A673 (cell line): ENCODE measurements around the gene RNH1. TPM values are rescaled to one million over a fixed set of nuclear protein-coding genes. Genes with fewer than 3 reads are reported as not detected.

ENCODE experiments used
- BruUV-seq: library from RNA; stranded (reverse); fragments of 400-500 nt; replicated peaks from 2 replicates; lab custom pipeline; 2021; lab: Mats Ljungman, UMichigan
- CTCF ChIA-PET: fragments of 300-600 bp; sonication (Branson Sonifier 250); formaldehyde crosslinking; loops from one replicate; lab custom pipeline; 2022; ENCODE audit warnings: antibody characterized with exemption; lab: Charles Lee
- POLR2A ChIA-PET: fragments of 300-600 bp; sonication (Branson Sonifier 250); formaldehyde crosslinking; loops from one replicate; lab custom pipeline; 2022; ENCODE audit warnings: antibody characterized with exemption; ENCODE audit not compliant: low non-redundant PET; lab: Charles Lee
- DNase-seq: peaks from one replicate; pipeline ENCODE4 v3.0.0-alpha.2; 2015; ENCODE audit warnings: low spot score
- H3K27ac ChIP-seq: fragments of 200-600 bp; sonication (generic); 2 replicates; pipeline ENCODE4 v1.5.1; 2016; ENCODE audit warnings: mixed run types, low read depth, mild to moderate bottlenecking, mixed read lengths, antibody characterized with exemption, low read length; ENCODE audit not compliant: poor library complexity, severe bottlenecking
- H3K27me3 ChIP-seq: fragments of 200-600 bp; sonication (generic); replicated peaks from 2 replicates; pipeline ENCODE4 v1.6.1; 2017; ENCODE audit warnings: mixed run types, low read depth, mild to moderate bottlenecking, mixed read lengths, antibody characterized with exemption, low read length; ENCODE audit not compliant: insufficient read depth, poor library complexity
- H3K36me3 ChIP-seq: fragments of 200-600 bp; sonication (generic); 2 replicates; pipeline ENCODE4 v1.6.1; 2016; ENCODE audit warnings: mixed run types, mild to moderate bottlenecking, mixed read lengths, antibody characterized with exemption, low read length; ENCODE audit not compliant: insufficient read depth, poor library complexity, severe bottlenecking
- H3K4me1 ChIP-seq: fragments of 200-600 bp; sonication (generic); 2 replicates; pipeline ENCODE4 v1.6.1; 2017; ENCODE audit warnings: mixed run types, mild to moderate bottlenecking, mixed read lengths, antibody characterized with exemption, low read length; ENCODE audit not compliant: insufficient read depth, poor library complexity, severe bottlenecking
- H3K4me3 ChIP-seq: fragments of 200-600 bp; sonication (generic); 2 replicates; pipeline ENCODE4 v1.5.1; 2016; ENCODE audit warnings: low read depth, mixed run types, mild to moderate bottlenecking, mixed read lengths, low read length; ENCODE audit not compliant: poor library complexity, severe bottlenecking
- H3K9me3 ChIP-seq: fragments of 200-600 bp; sonication (generic); 2 replicates; pipeline ENCODE4 v1.6.1; 2016; ENCODE audit warnings: mixed run types, low read depth, mild to moderate bottlenecking, mixed read lengths, antibody characterized with exemption, low read length; ENCODE audit not compliant: poor library complexity, severe bottlenecking
- EZH2 ChIP-seq: fragments of 200-600 bp; sonication (generic); IDR thresholded peaks from 2 replicates; pipeline ENCODE4 v1.6.1; 2017; ENCODE audit warnings: borderline replicate concordance, low read depth, mild to moderate bottlenecking, mixed read lengths, antibody characterized with exemption, low read length; ENCODE audit not compliant: poor library complexity, severe bottlenecking
- intact Hi-C: fragments of 100-400 bp; cut with micrococcal nuclease; formaldehyde crosslinking; loops from one replicate; pipeline ENCODE4 v1.10.0; 2022; ENCODE audit not compliant: unreplicated experiment
- total RNA-seq: library from RNA; stranded (reverse); gene quantifications from 2 replicates; pipeline ENCODE4 v1.2.3, GENCODE V29; 2021
- TF ChIP-seq, protein P1 (sequence below): fragments of 300-800, 200-600 bp; sonication (generic); conservative IDR thresholded peaks from 2 replicates; pipeline ENCODE4 v1.5.1; 2017; ENCODE audit warnings: low read depth, mild to moderate bottlenecking, antibody characterized with exemption, low read length, moderate library complexity, mixed read lengths

RNH1 gene
- total RNA-seq, 1 experiment from 2014 or later: 95.4 TPM

GRCh38 chr11:550746-551085 is 43.7 kb upstream of the RNH1 start:
- POLR2A ChIA-PET: interaction anchor here (0.6 kb wide), 1 partner anchor 21 kb away, joined by 5 read pairs; no protein-coding TSS in a partner anchor
- TF ChIP-seq, protein P1, sequence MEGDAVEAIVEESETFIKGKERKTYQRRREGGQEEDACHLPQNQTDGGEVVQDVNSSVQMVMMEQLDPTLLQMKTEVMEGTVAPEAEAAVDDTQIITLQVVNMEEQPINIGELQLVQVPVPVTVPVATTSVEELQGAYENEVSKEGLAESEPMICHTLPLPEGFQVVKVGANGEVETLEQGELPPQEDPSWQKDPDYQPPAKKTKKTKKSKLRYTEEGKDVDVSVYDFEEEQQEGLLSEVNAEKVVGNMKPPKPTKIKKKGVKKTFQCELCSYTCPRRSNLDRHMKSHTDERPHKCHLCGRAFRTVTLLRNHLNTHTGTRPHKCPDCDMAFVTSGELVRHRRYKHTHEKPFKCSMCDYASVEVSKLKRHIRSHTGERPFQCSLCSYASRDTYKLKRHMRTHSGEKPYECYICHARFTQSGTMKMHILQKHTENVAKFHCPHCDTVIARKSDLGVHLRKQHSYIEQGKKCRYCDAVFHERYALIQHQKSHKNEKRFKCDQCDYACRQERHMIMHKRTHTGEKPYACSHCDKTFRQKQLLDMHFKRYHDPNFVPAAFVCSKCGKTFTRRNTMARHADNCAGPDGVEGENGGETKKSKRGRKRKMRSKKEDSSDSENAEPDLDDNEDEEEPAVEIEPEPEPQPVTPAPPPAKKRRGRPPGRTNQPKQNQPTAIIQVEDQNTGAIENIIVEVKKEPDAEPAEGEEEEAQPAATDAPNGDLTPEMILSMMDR: no peak
- no peak for TF ChIP-seq EZH2
- BruUV-seq: no TSS peak
- Histone ChIP-seq H3K27me3 (peaks cover 4% of the 10 kb centered on the region), H3K4me1 (peaks cover 3% of the 10 kb centered on the region), H3K4me3 (no peak overlapping the region), H3K36me3 (no peaks in the 10 kb centered on the region), H3K9me3 (no peaks in the 10 kb centered on the region), H3K27ac (no peak overlapping the region)
- intact Hi-C loops: loop anchor here (10.0 kb wide), 1 partner anchor 174 kb away; no protein-coding TSS in a partner anchor
- CTCF ChIA-PET: no interaction called here
- DNase-seq: no peak

GRCh38 chr11:550021-550745 is 43.1 kb upstream of the RNH1 start:
- no peak for DNase-seq
- H3K9me3 ChIP-seq: no peaks in the 10 kb centered on the region
- TF ChIP-seq, protein P1: no peak
- no peak for TF ChIP-seq EZH2
- no peaks in the 10 kb centered on the region for H3K27me3 ChIP-seq
- H3K4me3 ChIP-seq: no peak overlapping the region
- no peaks in the 10 kb centered on the region for H3K4me1 ChIP-seq
- H3K27ac ChIP-seq: no peak overlapping the region
- CTCF ChIA-PET: no interaction called here
- no peaks in the 10 kb centered on the region for H3K36me3 ChIP-seq
- BruUV-seq: no TSS peak
- intact Hi-C loops: loop anchor here (10.0 kb wide), 1 partner anchor 175 kb away; no protein-coding TSS in a partner anchor
- POLR2A ChIA-PET: interaction anchor here (0.6 kb wide), 1 partner anchor 22 kb away, joined by 5 read pairs; no protein-coding TSS in a partner anchor

DNA sequence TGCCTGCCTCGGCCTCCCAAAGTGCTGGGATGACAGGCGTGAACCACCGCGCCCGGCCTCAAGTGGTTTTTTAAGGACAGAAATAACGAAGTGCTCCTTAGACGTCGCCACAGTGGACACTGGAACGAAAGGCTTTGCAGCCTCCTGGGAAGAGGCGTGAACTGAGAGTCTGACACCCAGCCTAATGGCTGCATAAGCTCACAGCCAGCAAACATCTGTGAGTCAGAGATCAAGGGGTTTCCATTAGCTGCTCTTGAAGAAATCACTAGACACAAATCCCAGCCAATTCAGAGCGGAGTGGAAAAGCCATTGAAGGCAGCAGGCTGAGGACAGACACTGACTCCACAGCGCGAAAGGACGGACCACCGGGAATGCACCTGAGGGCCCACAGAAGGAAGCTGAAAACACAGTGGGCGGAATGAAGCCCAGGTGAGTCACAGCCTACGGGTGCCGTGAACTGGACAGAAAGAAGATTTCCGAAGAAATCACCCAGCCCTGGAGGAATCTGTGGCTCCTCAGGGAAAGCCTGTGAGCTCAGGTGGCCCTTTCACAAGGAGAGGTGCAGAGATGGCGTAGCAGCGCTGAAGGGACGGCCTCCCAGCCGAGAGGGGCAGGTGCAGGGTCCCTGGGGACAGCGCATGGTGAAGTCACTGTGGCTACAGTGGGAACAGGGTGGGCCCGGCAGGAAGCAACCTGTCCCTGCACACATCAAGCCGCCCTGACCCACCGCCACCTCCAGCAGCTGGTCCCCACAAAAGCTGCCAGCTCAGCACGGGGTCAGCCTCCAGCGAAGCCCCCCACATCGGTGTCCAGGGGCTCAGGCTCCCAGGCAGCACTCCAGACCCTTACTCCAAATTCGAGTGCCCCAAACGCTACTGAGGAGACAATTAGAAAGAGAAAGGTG is 41.9 kb upstream of the RNH1 start:
- no peaks in the 10 kb centered on the region for H3K9me3 ChIP-seq
- TF ChIP-seq, protein P1: no peak
- TF ChIP-seq EZH2: no peak
- DNase-seq: no peak
- H3K27me3 ChIP-seq: no peaks in the 10 kb centered on the region
- no peak overlapping the region for H3K4me3 ChIP-seq
- BruUV-seq: no TSS peak
- H3K27ac ChIP-seq: no peak overlapping the region
- CTCF ChIA-PET: no interaction called here
- H3K4me1 ChIP-seq: no peaks in the 10 kb centered on the region
- intact Hi-C loops: no loop called here
- POLR2A ChIA-PET: no interaction called here
- H3K36me3 ChIP-seq: no peaks in the 10 kb centered on the region
